ENCODE measurements around the gene LY6G5B.

GRCh38 chr6:31620586-31621319 is 49.0 kb upstream of the LY6G5B start, which contains the start of gene PRRC2A:
- TF ChIP-seq CTCF (IDR thresholded peaks at IDR 0.05) (peak in 1 of 6 experiments; percentile 9), EP300 (IDR thresholded peaks at IDR 0.05) (no peak), POLR2AphosphoS5 (IDR thresholded peaks at IDR 0.05) (peak; percentile 28 to 45)

All from upper lobe of left lung (tissue), 4 donors.